Endothelial cell of umbilical vein (primary cell): ENCODE data around the gene ADCY7. TPM values are rescaled to one million over a fixed set of nuclear protein-coding genes. Genes with fewer than 3 reads are reported as not detected.

Experiments used
- BruUV-seq: library from RNA; stranded (reverse); fragments of 400-500 nt; replicated peaks from 2 replicates; lab custom pipeline; 2021; lab: Mats Ljungman, UMichigan
- CTCF ChIA-PET: fragments of 300-600, 350-600 bp; sonication (Branson Sonifier 250); formaldehyde crosslinking; loops from one replicate; lab custom pipeline; 2021; ENCODE audit warnings: antibody characterized with exemption, inconsistent platforms; lab: Charles Lee
- POLR2A ChIA-PET: fragments of 300-600, 350-600 bp; sonication (Branson Sonifier 250); formaldehyde crosslinking; loops from one replicate; lab custom pipeline; 2021; ENCODE audit warnings: antibody characterized with exemption, inconsistent platforms; lab: Charles Lee
- DNase-seq: peaks from one replicate; pipeline ENCODE4 v3.0.0-alpha.2; 2011; ENCODE audit warnings: low read depth, low spot score
- FAIRE-seq: peaks from 2 replicates; lab custom pipeline; 2011; peaks lifted over from hg19 to GRCh38; lab: Jason Lieb, UNC
- H2AFZ ChIP-seq: 2 replicates; pipeline ENCODE4 v1.6.0; 2012; ENCODE audit warnings: low read depth, low read length, control low read depth, inconsistent platforms
- H3K27ac ChIP-seq: 2 replicates; pipeline ENCODE4 v1.5.1; 2011; ENCODE audit warnings: low read depth, mild to moderate bottlenecking, control low read depth, low read length, moderate library complexity; ENCODE audit not compliant: insufficient read depth
- H3K27me3 ChIP-seq, 2 experiments: 2 replicates each; pipeline versions ENCODE4 v1.6.0 to v1.6.1; 2011; ENCODE audit warnings: low read length in 2 of 2, mixed read lengths in 1 of 2; ENCODE audit not compliant: control insufficient read depth in 2 of 2, insufficient read depth in 2 of 2
- H3K36me3 ChIP-seq, 2 experiments: 2 replicates in 1 of 2; 3 replicates in 1 of 2; pipeline ENCODE4 v1.5.1; 2011; ENCODE audit warnings: low read length in 2 of 2, mild to moderate bottlenecking in 1 of 2, moderate library complexity in 1 of 2; ENCODE audit not compliant: control insufficient read depth in 2 of 2, insufficient read depth in 2 of 2; ENCODE audit errors: extremely low read depth in 1 of 2
- H3K4me1 ChIP-seq: 3 replicates; pipeline ENCODE4 v1.5.1; 2011; ENCODE audit warnings: mild to moderate bottlenecking, low read length; ENCODE audit not compliant: control insufficient read depth, insufficient read depth; ENCODE audit errors: extremely low read depth
- H3K4me2 ChIP-seq: 2 replicates; pipeline ENCODE4 v1.6.1; 2011; ENCODE audit warnings: low read length, control low read depth, mixed read lengths; ENCODE audit not compliant: insufficient read depth
- H3K4me3 ChIP-seq, 3 experiments: fragments of 200-600 bp in 1 of 3; sonication (generic), shearing (Covaris generic) in 1 of 3; replicated peaks in 1 of 3; 2 replicates each; pipeline ENCODE4 v1.5.1; 2011 to 2016; ENCODE audit warnings: control low read depth in 3 of 3, low read length in 3 of 3, mild to moderate bottlenecking in 2 of 3, inconsistent platforms in 1 of 3, low read depth in 1 of 3, moderate library complexity in 1 of 3; ENCODE audit not compliant: insufficient read depth in 1 of 3
- H3K79me2 ChIP-seq: 2 replicates; pipeline ENCODE4 v1.6.0; 2012; ENCODE audit warnings: low read length, inconsistent platforms; ENCODE audit not compliant: control insufficient read depth, insufficient read depth
- H3K9ac ChIP-seq: replicated peaks from 2 replicates; pipeline ENCODE3; 2011; ENCODE audit warnings: low read length, control low read depth; ENCODE audit not compliant: insufficient read depth; ENCODE audit errors: extremely low read depth
- H3K9me1 ChIP-seq: replicated peaks from 3 replicates; pipeline ENCODE4 v1.6.0; 2011; ENCODE audit warnings: mild to moderate bottlenecking, low read length; ENCODE audit not compliant: control insufficient read depth, insufficient read depth; ENCODE audit errors: extremely low read depth
- H3K9me3 ChIP-seq: replicated peaks from 2 replicates; pipeline ENCODE4 v1.5.1; 2012; ENCODE audit warnings: low read length, inconsistent platforms; ENCODE audit not compliant: control insufficient read depth, insufficient read depth
- H4K20me1 ChIP-seq: replicated peaks from 2 replicates; pipeline ENCODE3; 2011; ENCODE audit warnings: mild to moderate bottlenecking, low read length; ENCODE audit not compliant: control insufficient read depth, insufficient read depth; ENCODE audit errors: extremely low read depth
- CTCF ChIP-seq, 2 donors: IDR thresholded peaks; 1 replicate in 1 of 2; 2 replicates in 1 of 2; pipeline ENCODE4 v1.5.1; 2011; ENCODE audit warnings: low read length in 2 of 2, mild to moderate bottlenecking in 2 of 2, moderate library complexity in 2 of 2, control low read depth in 1 of 2, inconsistent platforms in 1 of 2, low read depth in 1 of 2; ENCODE audit not compliant: insufficient read depth in 1 of 2; ENCODE audit errors: extremely low read depth in 1 of 2
- EZH2 ChIP-seq: IDR thresholded peaks from 2 replicates; pipeline ENCODE4 v1.6.1; 2012; ENCODE audit warnings: borderline replicate concordance, low read depth, mild to moderate bottlenecking, moderate library complexity, low read length, inconsistent platforms; ENCODE audit not compliant: severe bottlenecking
- FOS ChIP-seq: IDR thresholded peaks from 2 replicates; pipeline ENCODE4 v1.6.1; 2011; ENCODE audit warnings: mild to moderate bottlenecking, low read length, moderate library complexity, borderline replicate concordance; ENCODE audit not compliant: insufficient read depth
- GATA2 ChIP-seq: IDR thresholded peaks from 2 replicates; pipeline ENCODE4 v1.7.0; 2011; ENCODE audit warnings: low read depth, mild to moderate bottlenecking, moderate library complexity, mixed read lengths, low read length; ENCODE audit not compliant: insufficient read length, insufficient read depth
- JUN ChIP-seq: IDR thresholded peaks from 2 replicates; pipeline ENCODE4 v1.6.1; 2011; ENCODE audit warnings: borderline replicate concordance, low read depth; ENCODE audit not compliant: insufficient read length, insufficient read depth
- MAX ChIP-seq: IDR thresholded peaks from 2 replicates; pipeline ENCODE4 v1.6.1; 2011; ENCODE audit not compliant: insufficient read depth, insufficient read length
- MYC ChIP-seq: IDR thresholded peaks from one replicate; pipeline ENCODE4 v1.6.1; 2011; ENCODE audit warnings: mild to moderate bottlenecking, low read depth, low read length
- POLR2A ChIP-seq: IDR thresholded peaks from 2 replicates; pipeline ENCODE4 v1.6.1; 2012; ENCODE audit warnings: low read depth, mild to moderate bottlenecking, control low read depth, low read length
- POLR2AphosphoS5 ChIP-seq: IDR thresholded peaks from 2 replicates; pipeline ENCODE4 v1.6.1; 2012; ENCODE audit warnings: low read depth, mild to moderate bottlenecking, control low read depth, low read length, moderate library complexity; ENCODE audit not compliant: insufficient read depth
- dilution Hi-C: fragments of 300-500 bp; cut with MboI; formaldehyde crosslinking; loops from one replicate; pipeline ENCODE4 v1.15.0; 2019; ENCODE audit warnings: low sequenced_read_pairs; ENCODE audit not compliant: extremely low pct_ligation_motif_present
- intact Hi-C: fragments of 100-400 bp; cut with micrococcal nuclease; formaldehyde crosslinking; loops from one replicate; pipeline ENCODE4 v1.10.0; 2022
- polyA plus RNA-seq, 4 experiments: library from polyadenylated mRNA; depleted of rRNA in 3 of 4; stranded (reverse) in 3 of 4; unstranded in 1 of 4; fragments of >200 nt; gene quantifications; 2 replicates each; pipeline versions ENCODE4 v1.2.1 to v1.2.3, GENCODE V29; 2011 to 2012; ENCODE audit warnings: missing spikeins in 1 of 4
- total RNA-seq: library from RNA; stranded (reverse); gene quantifications from 2 replicates; pipeline ENCODE4 v1.2.3, GENCODE V29; 2021

ADCY7 gene
- total and polyA plus RNA-seq, 2 donors (not counting 3 experiments of a cell fraction or from before 2014, with no cell fraction given), result 3.5 to 9.3 TPM

GRCh38 chr16:50285406-50286003, 19.2 kb downstream of the ADCY7 start:
- intact Hi-C loops (no loop called here), dilution Hi-C loops (no loop called here)
- Histone ChIP-seq H2AFZ (no peak overlapping the region), H3K9ac (no peak overlapping the region), H3K4me2 (no peak overlapping the region), H4K20me1 (no peaks in the 10 kb centered on the region), H3K27me3 (no peaks in the 10 kb centered on the region), H3K36me3 (no peaks in the 10 kb centered on the region), H3K9me3 (no peaks in the 10 kb centered on the region), H3K4me1 (no peaks in the 10 kb centered on the region), H3K27ac (no peak overlapping the region), H3K79me2 (no peaks in the 10 kb centered on the region), H3K4me3 (no peak overlapping the region), H3K9me1 (no peaks in the 10 kb centered on the region)
- BruUV-seq, result no TSS peak
- POLR2A ChIA-PET, result no interaction called here
- DNase-seq (no peak), FAIRE-seq (no peak)
- CTCF ChIA-PET, result interaction anchor here (1.5 to 2.1 kb wide), 3 partner anchors 10 to 521 kb away, joined by 3 to 7 read pairs (median 5); no protein-coding TSS in a partner anchor
- TF ChIP-seq EZH2 (no peak), CTCF (IDR thresholded peaks at IDR 0.05; ENCODE audit: extremely low read depth in 1 of 2, insufficient read depth in 1 of 2, low read depth in 1 of 2, low read length in 2 of 2) (no peak), JUN (no peak), GATA2 (no peak), FOS (no peak), POLR2A (no peak), POLR2AphosphoS5 (no peak), MYC (no peak), MAX (no peak)
